Measurements from ENCODE around the gene SRP68.

The SRP68 gene

GRCh38 chr17:75996665-75997590 lies 75.4 kb downstream of the SRP68 start:
- DNase-seq: no peak

GRCh38 chr17:75995385-75995925 lies 76.9 kb downstream of the SRP68 start:
- DNase-seq: no peak

GRCh38 chr17:75994802-75995370 lies 77.4 kb downstream of the SRP68 start:
- no peak for DNase-seq

- no peak for DNase-seq
Measured at GRCh38 chr17:75991396-75991795, 80.9 kb downstream of the SRP68 start.

Data from NCI-H1105 treated with DMSO at 0.1 percent for 48 hours (cell line).